H1 (cell line): ENCODE data around the gene PCDHGA8. TPM values are rescaled to one million over a fixed set of nuclear protein-coding genes. Genes with fewer than 3 reads are reported as not detected.

Experiments
- ASH2L ChIP-seq: fragments of 200-600, 300-600 bp; sonication (generic); IDR thresholded peaks from one replicate; pipeline ENCODE4 v1.7.1; 2017; ENCODE audit warnings: low read length
- E2F6 ChIP-seq: IDR thresholded peaks from 2 replicates; pipeline ENCODE4 v1.6.1; 2012; ENCODE audit warnings: inconsistent platforms
- RAD21 ChIP-seq, 2 experiments: IDR thresholded peaks in 1 of 2; conservative IDR thresholded peaks in 1 of 2; 2 replicates each; pipeline ENCODE4 v1.6.1; 2011; ENCODE audit warnings: low read depth in 2 of 2, low read length in 2 of 2, improper control_type of control experiment in 1 of 2, inconsistent platforms in 1 of 2, mild to moderate bottlenecking in 1 of 2, moderate library complexity in 1 of 2
- SIN3A ChIP-seq, 2 experiments: IDR thresholded peaks in 1 of 2; conservative IDR thresholded peaks in 1 of 2; 2 replicates each; pipeline ENCODE4 v1.6.1; 2011 to 2012; ENCODE audit warnings: low read length in 2 of 2, improper control_type of control experiment in 1 of 2, low read depth in 1 of 2, mild to moderate bottlenecking in 1 of 2
- TBP ChIP-seq: IDR thresholded peaks from 2 replicates; pipeline ENCODE4 v1.6.1; 2011; ENCODE audit warnings: low read depth, low read length, improper control_type of control experiment
- YY1 ChIP-seq: IDR thresholded peaks from 2 replicates; pipeline ENCODE4 v1.6.1; 2011; ENCODE audit warnings: low read depth, mild to moderate bottlenecking, low read length
- polyA plus RNA-seq, 7 experiments: library from polyadenylated mRNA; depleted of rRNA in 3 of 7; stranded (reverse) in 5 of 7; unstranded in 2 of 7; fragments of >200 nt in 5 of 7; fragments of 200-250 nt in 2 of 7; gene quantifications; 1 replicate in 5 of 7; 2 replicates in 1 of 7; 4 replicates in 1 of 7; pipeline versions ENCODE4 v1.2.1 to v1.2.3, GENCODE V29; 2011 to 2013; ENCODE audit warnings: missing spikeins in 2 of 7, mixed read lengths in 2 of 7
- total RNA-seq: library from RNA; stranded (reverse); fragmentation: NEBNext Ultra II Directional; extraction: Animal tissue kit (Norgen Biotek cat#: 25700); gene quantifications from 2 replicates; pipeline ENCODE4 v1.2.1, GENCODE V29; 2021

Gene PCDHGA8
- total and polyA plus RNA-seq, 2 of the 8 experiments (the other 6 are each of a cell fraction or from before 2014, with no cell fraction given): 0.79 to 1.4 TPM

GRCh38 chr5:141417494-141418172, 25.2 kb downstream of the PCDHGA8 start, which contains the start of gene PCDHGB7 (continued):
- 0 out of 4 replicates have a peak, but pooled peaks of 1 of the 2 experiments have one; percentile 52 for TF ChIP-seq SIN3A (conservative IDR thresholded peaks at IDR 0.05 in 1 of 2, IDR thresholded peaks at IDR 0.05 in 1 of 2; ENCODE audit: low read depth in 1 of 2, low read length in 2 of 2)
- 0 out of 2 replicates have a peak, but pooled peaks have one; percentile 18 for TF ChIP-seq YY1
- TF ChIP-seq E2F6: peak; percentile 26; the same call in 1 of the 2 replicates
- peak; percentile 29; the same call in 1 of the 2 replicates for TF ChIP-seq TBP
- TF ChIP-seq ASH2L: peak; percentile 95
- TF ChIP-seq RAD21 (IDR thresholded peaks at IDR 0.05 in 1 of 2, conservative IDR thresholded peaks at IDR 0.05 in 1 of 2; ENCODE audit: low read depth in 2 of 2, low read length in 2 of 2): peak; percentile 93 to 94
